ENCODE data around the gene ZFR. TPM values are rescaled to one million over a fixed set of nuclear protein-coding genes. Genes with fewer than 3 reads are reported as not detected.

The ZFR gene
- total RNA-seq, 1 experiment from 2014 or later, result 62.4 TPM

GRCh38 chr5:32357658-32358057 lies 86.9 kb downstream of the ZFR start:
- no peak overlapping the region for H4K8ac ChIP-seq (replicated peaks; ENCODE audit: insufficient read length, low read depth, low read length)
- H2BK120ac ChIP-seq (ENCODE audit: low read depth, low read length, poor library complexity, severe bottlenecking), result no peak overlapping the region
- no peak overlapping the region for H4K5ac ChIP-seq (ENCODE audit: insufficient read length, low read depth, low read length)
- H3K4ac ChIP-seq (ENCODE audit: low read depth, low read length), result no peak overlapping the region
- H3K27me3 ChIP-seq (ENCODE audit: insufficient read depth, low read length), result no peaks in the 10 kb centered on the region
- no peak overlapping the region for H2BK15ac ChIP-seq (ENCODE audit: low read depth, low read length)
- no peaks in the 10 kb centered on the region for H3K9me3 Mint-ChIP-seq
- no peak overlapping the region for H3K9ac ChIP-seq (ENCODE audit: extremely low read depth, insufficient read length, low read length)
- H3K27ac ChIP-seq (ENCODE audit: insufficient read length, low read depth, low read length), result no peak overlapping the region
- peaks cover 19 to 25% of the 10 kb centered on the region in 2 experiments for H3K4me1 Mint-ChIP-seq
- H4K20me1 ChIP-seq (ENCODE audit: control insufficient read depth, insufficient read depth, insufficient read length), result no peaks in the 10 kb centered on the region
- H3K36me3 Mint-ChIP-seq (ENCODE audit: insufficient read depth in 1 of 3, low read depth in 3 of 3), result peaks cover 18 to 48% (median 42%) of the 10 kb centered on the region in 3 experiments; a peak in 6 of 7 replicates
- no peak overlapping the region for H3K4me3 Mint-ChIP-seq
- H3K23ac ChIP-seq (ENCODE audit: insufficient read length, low read depth, low read length), result no peak overlapping the region
- H3K14ac ChIP-seq (ENCODE audit: insufficient read depth, low read length), result no peak overlapping the region
- DNase-seq, result no peak
- no peak overlapping the region for H3T11ph ChIP-seq (ENCODE audit: low read length)
- TF ChIP-seq, protein P1, sequence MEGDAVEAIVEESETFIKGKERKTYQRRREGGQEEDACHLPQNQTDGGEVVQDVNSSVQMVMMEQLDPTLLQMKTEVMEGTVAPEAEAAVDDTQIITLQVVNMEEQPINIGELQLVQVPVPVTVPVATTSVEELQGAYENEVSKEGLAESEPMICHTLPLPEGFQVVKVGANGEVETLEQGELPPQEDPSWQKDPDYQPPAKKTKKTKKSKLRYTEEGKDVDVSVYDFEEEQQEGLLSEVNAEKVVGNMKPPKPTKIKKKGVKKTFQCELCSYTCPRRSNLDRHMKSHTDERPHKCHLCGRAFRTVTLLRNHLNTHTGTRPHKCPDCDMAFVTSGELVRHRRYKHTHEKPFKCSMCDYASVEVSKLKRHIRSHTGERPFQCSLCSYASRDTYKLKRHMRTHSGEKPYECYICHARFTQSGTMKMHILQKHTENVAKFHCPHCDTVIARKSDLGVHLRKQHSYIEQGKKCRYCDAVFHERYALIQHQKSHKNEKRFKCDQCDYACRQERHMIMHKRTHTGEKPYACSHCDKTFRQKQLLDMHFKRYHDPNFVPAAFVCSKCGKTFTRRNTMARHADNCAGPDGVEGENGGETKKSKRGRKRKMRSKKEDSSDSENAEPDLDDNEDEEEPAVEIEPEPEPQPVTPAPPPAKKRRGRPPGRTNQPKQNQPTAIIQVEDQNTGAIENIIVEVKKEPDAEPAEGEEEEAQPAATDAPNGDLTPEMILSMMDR (conservative IDR thresholded peaks at IDR 0.05), result no peak
- no peak overlapping the region for H3K18ac ChIP-seq (ENCODE audit: insufficient read length, low read depth, low read length)
- H4K91ac ChIP-seq (ENCODE audit: insufficient read length, low read depth, low read length), result no peak overlapping the region
- H3K23me2 ChIP-seq (ENCODE audit: insufficient read length, low read depth, low read length, poor library complexity, severe bottlenecking), result no peaks in the 10 kb centered on the region
- H2BK5ac ChIP-seq (ENCODE audit: insufficient read length, low read length), result no peak overlapping the region
- H2AK5ac ChIP-seq (ENCODE audit: insufficient read length, low read length), result no peak overlapping the region
- no peaks in the 10 kb centered on the region for H3K79me1 ChIP-seq (ENCODE audit: insufficient read depth, low read depth, low read length, poor library complexity, severe bottlenecking)
- no peak overlapping the region for H3K4me2 ChIP-seq (ENCODE audit: insufficient read depth, insufficient read length, low read length)
- peaks cover 3% of the 10 kb centered on the region; the same call in 1 of the 2 replicates for H3K4me1 ChIP-seq (ENCODE audit: insufficient read depth, low read length)
- H3K79me2 ChIP-seq (ENCODE audit: insufficient read depth, low read length), result no peaks in the 10 kb centered on the region
- H2BK20ac ChIP-seq (ENCODE audit: low read depth, low read length, poor library complexity, severe bottlenecking), result no peak overlapping the region
- no peak overlapping the region for H2BK12ac ChIP-seq (ENCODE audit: insufficient read length, low read depth, low read length)
- H3K27ac Mint-ChIP-seq, result peak overlapping the region in 1 of 3 experiments; percentile 10; a peak in 2 of 7 replicates
- no peaks in the 10 kb centered on the region for H3K9me3 ChIP-seq (ENCODE audit: control insufficient read depth, low read depth, low read length)
- H3K27me3 Mint-ChIP-seq (ENCODE audit: low read depth), result no peaks in the 10 kb centered on the region
- no peak overlapping the region for H2AFZ ChIP-seq (ENCODE audit: low read length)
- H3K56ac ChIP-seq (ENCODE audit: insufficient read length, low read depth, low read length), result no peak overlapping the region
